ENCODE measurements around the gene TMEM247.
A peak's percentile ranks its signal among the peaks of the same experiment; 100 is the strongest.

Gene TMEM247

DNA sequence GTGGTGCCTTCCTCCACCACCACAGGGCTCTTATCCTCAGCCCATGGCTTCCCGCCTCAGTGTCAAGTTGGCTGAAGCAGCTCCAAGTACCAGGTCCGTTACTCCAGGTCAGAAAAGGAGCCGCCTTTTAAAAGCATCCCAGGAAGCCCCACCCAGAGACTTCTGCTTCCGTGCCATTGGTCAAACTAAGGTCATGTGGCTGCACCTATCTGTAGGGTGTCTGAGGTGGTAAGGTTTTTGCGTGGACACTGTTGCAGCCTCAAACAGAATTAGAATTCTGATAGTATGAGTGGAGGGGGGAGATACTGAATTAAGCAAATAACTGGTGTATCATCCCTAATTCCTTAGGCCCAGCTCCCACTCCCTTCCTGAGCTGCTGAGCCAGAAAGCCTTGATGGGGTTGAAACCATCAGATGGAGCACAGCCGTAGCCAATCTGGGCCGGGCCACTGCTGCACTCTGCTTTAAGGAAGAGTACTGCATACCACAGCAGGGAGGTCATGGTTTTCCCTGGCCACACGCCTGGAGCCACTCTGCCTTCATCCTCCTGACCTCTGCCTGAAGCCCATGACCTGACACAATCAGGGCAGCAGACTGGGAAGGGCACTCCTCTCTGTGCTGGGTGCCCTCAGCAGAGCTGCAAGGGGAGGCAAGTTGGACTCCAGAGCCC is 8.4 kb downstream of the TMEM247 start:
- H3K4me3 ChIP-seq (replicated peaks; ENCODE audit: low read depth, low read length), result no peak overlapping the region
- TF ChIP-seq, protein P1, sequence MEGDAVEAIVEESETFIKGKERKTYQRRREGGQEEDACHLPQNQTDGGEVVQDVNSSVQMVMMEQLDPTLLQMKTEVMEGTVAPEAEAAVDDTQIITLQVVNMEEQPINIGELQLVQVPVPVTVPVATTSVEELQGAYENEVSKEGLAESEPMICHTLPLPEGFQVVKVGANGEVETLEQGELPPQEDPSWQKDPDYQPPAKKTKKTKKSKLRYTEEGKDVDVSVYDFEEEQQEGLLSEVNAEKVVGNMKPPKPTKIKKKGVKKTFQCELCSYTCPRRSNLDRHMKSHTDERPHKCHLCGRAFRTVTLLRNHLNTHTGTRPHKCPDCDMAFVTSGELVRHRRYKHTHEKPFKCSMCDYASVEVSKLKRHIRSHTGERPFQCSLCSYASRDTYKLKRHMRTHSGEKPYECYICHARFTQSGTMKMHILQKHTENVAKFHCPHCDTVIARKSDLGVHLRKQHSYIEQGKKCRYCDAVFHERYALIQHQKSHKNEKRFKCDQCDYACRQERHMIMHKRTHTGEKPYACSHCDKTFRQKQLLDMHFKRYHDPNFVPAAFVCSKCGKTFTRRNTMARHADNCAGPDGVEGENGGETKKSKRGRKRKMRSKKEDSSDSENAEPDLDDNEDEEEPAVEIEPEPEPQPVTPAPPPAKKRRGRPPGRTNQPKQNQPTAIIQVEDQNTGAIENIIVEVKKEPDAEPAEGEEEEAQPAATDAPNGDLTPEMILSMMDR (IDR thresholded peaks at IDR 0.05; ENCODE audit: low read depth, low read length, missing control alignments), result no peak
- peak; percentile 39 for DNase-seq (ENCODE audit: extremely low read depth, low read depth)

DNA sequence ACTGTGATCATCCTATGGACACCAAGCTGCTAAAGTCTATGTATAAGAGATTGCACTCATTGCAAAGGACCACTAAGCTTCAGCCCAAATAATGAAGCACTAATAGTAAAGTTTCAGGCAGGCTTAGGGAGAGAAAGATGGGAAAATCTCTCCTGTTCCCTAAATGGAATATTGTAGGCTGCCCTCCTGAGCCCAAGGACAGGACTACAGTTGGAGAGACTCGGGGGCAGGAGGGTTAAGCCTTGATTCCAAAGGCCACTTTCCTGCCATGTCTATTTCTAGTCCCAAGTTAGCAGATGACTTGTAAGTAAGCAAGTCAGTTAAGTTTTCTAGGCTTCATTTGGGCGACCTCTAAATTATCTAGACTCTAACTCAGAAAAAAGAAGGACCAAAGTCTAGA is 9.0 kb downstream of the TMEM247 start:
- no peak overlapping the region for H3K4me3 ChIP-seq (replicated peaks; ENCODE audit: low read depth, low read length)
- no peak for DNase-seq (ENCODE audit: extremely low read depth, low read depth)
- TF ChIP-seq, protein P1 (IDR thresholded peaks at IDR 0.05; ENCODE audit: low read depth, low read length, missing control alignments), result no peak

DNA sequence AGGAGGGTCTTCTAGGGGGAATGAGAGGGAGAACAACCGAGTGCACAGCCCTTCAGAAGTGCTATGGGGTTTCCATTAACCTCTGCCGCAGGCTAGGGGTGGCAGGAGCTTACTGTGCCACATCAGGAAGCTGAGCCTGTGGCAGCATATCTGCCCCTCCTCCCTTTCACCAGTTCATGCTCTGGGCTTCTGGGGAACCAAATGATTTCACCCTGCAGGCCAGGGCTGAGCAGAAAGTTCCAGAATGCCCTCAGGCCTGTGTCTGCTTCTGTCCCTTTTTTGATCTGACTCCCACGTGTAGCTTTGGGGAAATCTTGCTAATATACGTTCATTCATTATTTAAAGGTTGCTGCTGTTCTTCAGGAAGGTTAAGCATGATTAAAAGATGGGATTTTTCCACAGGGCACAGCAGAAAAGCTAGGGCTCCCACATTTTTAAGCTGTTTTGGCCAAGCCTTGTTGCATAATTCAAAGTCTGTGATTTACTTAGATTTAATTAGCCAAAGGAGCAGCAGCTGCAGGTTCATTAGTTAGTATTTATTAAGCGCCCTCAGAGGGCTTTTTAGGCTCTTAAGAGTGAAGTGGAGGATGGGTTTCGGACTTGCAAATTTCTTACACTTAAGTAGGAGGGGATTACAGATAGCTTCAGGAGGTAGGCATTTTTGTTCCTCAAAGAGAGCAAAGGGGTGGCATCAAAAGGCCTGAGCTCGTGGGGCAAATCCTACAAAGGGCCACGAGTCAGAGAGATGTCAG is 10.2 kb downstream of the TMEM247 start:
- TF ChIP-seq, protein P1 (IDR thresholded peaks at IDR 0.05; ENCODE audit: low read depth, low read length, missing control alignments), result no peak
- DNase-seq (ENCODE audit: extremely low read depth, low read depth), result no peak
- no peak overlapping the region for H3K4me3 ChIP-seq (replicated peaks; ENCODE audit: low read depth, low read length)

DNA sequence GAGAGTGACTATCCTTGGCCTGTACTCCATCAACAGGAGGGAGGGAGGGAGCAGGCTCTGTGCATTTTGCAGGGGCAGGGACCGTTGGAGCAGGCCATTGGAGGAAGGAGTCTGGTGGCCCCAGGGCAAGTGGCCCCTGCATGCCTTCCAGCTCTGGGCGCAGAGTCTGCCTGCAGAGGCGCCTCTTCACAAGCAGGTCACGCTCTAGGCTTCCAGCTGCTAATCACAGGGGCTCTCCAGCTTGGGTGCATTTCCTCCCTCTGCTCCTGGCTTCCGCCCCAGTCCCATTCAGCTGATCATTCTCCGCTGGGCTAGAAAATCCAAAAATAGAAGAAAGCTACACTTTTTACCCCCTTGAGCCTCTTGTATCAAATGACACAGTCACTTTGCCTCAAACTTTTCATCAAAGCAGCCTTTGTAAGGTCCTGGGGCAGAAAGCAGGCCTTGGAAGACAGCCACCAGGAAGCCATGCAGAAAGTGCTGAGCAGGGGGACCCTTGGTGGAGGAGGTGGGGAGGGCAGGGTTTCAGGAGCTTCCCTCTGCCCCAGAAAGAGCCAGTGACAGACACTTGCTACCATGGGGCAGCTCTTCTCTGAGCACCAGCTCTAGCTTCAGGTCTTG is 11.3 kb downstream of the TMEM247 start:
- TF ChIP-seq, protein P1 (IDR thresholded peaks at IDR 0.05; ENCODE audit: low read depth, low read length, missing control alignments), result no peak
- H3K4me3 ChIP-seq (replicated peaks; ENCODE audit: low read depth, low read length), result no peak overlapping the region
- no peak for DNase-seq (ENCODE audit: extremely low read depth, low read depth)

DNA sequence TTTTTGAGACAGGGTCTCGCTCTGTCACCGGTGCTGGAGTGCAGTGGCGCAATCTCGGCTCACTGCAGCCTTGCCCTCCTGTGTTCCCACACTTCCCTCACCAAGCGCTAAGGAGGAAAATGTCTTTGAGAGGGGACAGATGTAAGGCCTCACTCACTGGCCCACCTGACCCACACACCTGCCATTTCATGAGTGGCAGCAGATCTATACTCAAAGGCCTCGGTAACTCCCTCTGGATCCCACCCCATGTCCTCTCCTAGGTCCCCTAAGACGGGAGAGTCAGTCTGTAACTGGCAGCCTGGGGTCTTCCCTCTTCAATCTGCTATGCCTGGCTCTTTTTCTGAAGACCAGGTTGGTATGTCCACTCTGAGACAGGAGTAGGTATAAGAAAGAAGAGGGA is 12.9 kb downstream of the TMEM247 start:
- H3K4me3 ChIP-seq (replicated peaks; ENCODE audit: low read depth, low read length), result no peak overlapping the region
- TF ChIP-seq, protein P1 (IDR thresholded peaks at IDR 0.05; ENCODE audit: low read depth, low read length, missing control alignments), result no peak
- DNase-seq (ENCODE audit: extremely low read depth, low read depth), result no peak

DNA sequence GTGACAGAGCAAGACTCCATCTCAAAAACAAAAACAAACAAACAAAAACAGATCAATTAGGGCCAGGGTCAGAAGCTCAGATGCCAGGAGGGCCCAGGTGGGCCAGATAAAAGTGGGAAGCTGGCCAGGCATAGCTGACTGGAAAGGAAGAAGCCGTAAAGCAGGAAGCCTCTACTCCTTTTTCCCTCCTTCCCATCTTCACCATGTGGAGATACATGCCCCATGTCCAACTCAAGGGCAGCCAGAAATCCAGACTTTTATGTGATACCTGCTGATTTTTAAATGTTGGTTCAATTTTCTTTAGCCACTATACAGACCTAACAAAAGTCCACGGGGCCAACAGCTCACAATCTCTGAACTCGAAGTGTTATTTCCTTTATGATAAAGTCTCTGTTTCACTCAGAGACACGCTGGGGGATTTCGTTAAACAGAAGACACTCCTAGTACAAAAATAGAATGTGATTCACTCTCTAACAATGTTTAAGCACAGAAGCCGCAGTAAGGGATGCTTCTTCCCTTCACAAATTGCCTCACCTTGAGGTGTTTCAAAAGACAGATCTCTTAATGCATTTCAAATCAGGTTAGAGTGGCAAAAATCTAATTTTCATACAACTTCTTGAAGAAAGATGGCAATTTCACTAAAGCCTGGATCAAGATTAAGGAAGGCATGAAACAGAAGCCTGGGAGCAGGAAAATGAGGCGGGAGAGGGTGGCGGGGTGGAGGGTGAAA is 14.0 kb downstream of the TMEM247 start:
- H3K4me3 ChIP-seq (replicated peaks; ENCODE audit: low read depth, low read length), result no peak overlapping the region
- TF ChIP-seq, protein P1 (IDR thresholded peaks at IDR 0.05; ENCODE audit: low read depth, low read length, missing control alignments), result no peak
- no peak for DNase-seq (ENCODE audit: extremely low read depth, low read depth)
